Endothelial cell of umbilical vein (primary cell): ENCODE measurements around the gene HBA2.

Source experiments
- CTCF ChIP-seq, 2 donors: IDR thresholded peaks; 1 replicate in 1 of 2; 2 replicates in 1 of 2; pipeline ENCODE4 v1.5.1; 2011; ENCODE audit warnings: low read length in 2 of 2, mild to moderate bottlenecking in 2 of 2, moderate library complexity in 2 of 2, control low read depth in 1 of 2, inconsistent platforms in 1 of 2, low read depth in 1 of 2; ENCODE audit not compliant: insufficient read depth in 1 of 2; ENCODE audit errors: extremely low read depth in 1 of 2
- EZH2 ChIP-seq: IDR thresholded peaks from 2 replicates; pipeline ENCODE4 v1.6.1; 2012; ENCODE audit warnings: borderline replicate concordance, low read depth, mild to moderate bottlenecking, moderate library complexity, low read length, inconsistent platforms; ENCODE audit not compliant: severe bottlenecking
- JUN ChIP-seq: IDR thresholded peaks from 2 replicates; pipeline ENCODE4 v1.6.1; 2011; ENCODE audit warnings: borderline replicate concordance, low read depth; ENCODE audit not compliant: insufficient read length, insufficient read depth
- MAX ChIP-seq: IDR thresholded peaks from 2 replicates; pipeline ENCODE4 v1.6.1; 2011; ENCODE audit not compliant: insufficient read depth, insufficient read length
- MYC ChIP-seq: IDR thresholded peaks from one replicate; pipeline ENCODE4 v1.6.1; 2011; ENCODE audit warnings: mild to moderate bottlenecking, low read depth, low read length
- POLR2A ChIP-seq: IDR thresholded peaks from 2 replicates; pipeline ENCODE4 v1.6.1; 2012; ENCODE audit warnings: low read depth, mild to moderate bottlenecking, control low read depth, low read length

- TF ChIP-seq MYC (no peak), CTCF (IDR thresholded peaks at IDR 0.05; ENCODE audit: extremely low read depth in 1 of 2, insufficient read depth in 1 of 2, low read depth in 1 of 2, low read length in 2 of 2) (no peak), MAX (no peak), POLR2A (no peak), EZH2 (no peak), JUN (no peak)
Observed at GRCh38 chr16:220021-220420, 47.3 kb downstream of the HBA2 start.
